Activated CD4-positive, alpha-beta memory T cell treated with anti-CD3 and anti-CD28 coated beads for 36 hours (primary cell): ENCODE measurements around the gene GORASP1. TPM values are rescaled to one million over a fixed set of nuclear protein-coding genes. Genes with fewer than 3 reads are reported as not detected.

Source experiments
- CTCF ChIA-PET: fragments of 350-600 bp; sonication (Branson Sonifier 250); formaldehyde crosslinking; loops from one replicate; lab custom pipeline; 2021; ENCODE audit warnings: antibody characterized with exemption, inconsistent platforms; lab: Charles Lee
- POLR2A ChIA-PET: fragments of 350-600 bp; sonication (Branson Sonifier 250); formaldehyde crosslinking; loops from one replicate; lab custom pipeline; 2021; ENCODE audit warnings: antibody characterized with exemption; lab: Charles Lee
- DNase-seq: peaks from one replicate; pipeline ENCODE4 v3.0.0-alpha.2; 2020
- H3K27ac Mint-ChIP-seq: one replicate; pipeline ENCODE4 v1.8.0; 2021; ENCODE audit warnings: mixed read lengths
- H3K27me3 Mint-ChIP-seq: one replicate; pipeline ENCODE4 v1.8.0; 2021; ENCODE audit warnings: mixed read lengths
- H3K36me3 Mint-ChIP-seq: one replicate; pipeline ENCODE4 v1.8.0; 2021; ENCODE audit warnings: mixed read lengths
- H3K4me1 Mint-ChIP-seq: one replicate; pipeline ENCODE4 v1.8.0; 2021; ENCODE audit warnings: low read depth, mixed read lengths
- H3K4me3 Mint-ChIP-seq: one replicate; pipeline ENCODE4 v1.8.0; 2021; ENCODE audit warnings: mild to moderate bottlenecking, mixed read lengths
- H3K9me3 Mint-ChIP-seq: one replicate; pipeline ENCODE4 v1.8.0; 2021; ENCODE audit warnings: mixed read lengths
- intact Hi-C: fragments of 100-400 bp; cut with micrococcal nuclease; formaldehyde crosslinking; loops from one replicate; pipeline ENCODE4 v1.15.1; 2023
- total RNA-seq, 2 experiments: library from RNA; stranded (reverse); gene quantifications; one replicate each; pipeline ENCODE4 v1.2.3, GENCODE V29; 2021

Gene GORASP1
- total RNA-seq, 2 experiments from 2014 or later, result 32.7 to 34.1 TPM

GRCh38 chr3:39098473-39099000 is 8.9 kb downstream of the GORASP1 start:
- no peak for DNase-seq
- ChIA-PET POLR2A (no interaction called here), CTCF (interaction anchor here (2.3 kb wide), 1 partner anchor 190 kb away, joined by 11 read pairs; no protein-coding TSS in a partner anchor)
- H3K27ac Mint-ChIP-seq, result no peak overlapping the region
- H3K27me3 Mint-ChIP-seq, result no peaks in the 10 kb centered on the region
- H3K4me3 Mint-ChIP-seq, result no peak overlapping the region
- H3K9me3 Mint-ChIP-seq, result no peaks in the 10 kb centered on the region
- H3K36me3 Mint-ChIP-seq, result peaks cover 16% of the 10 kb centered on the region
- intact Hi-C loops, result no loop called here
- peaks cover 7% of the 10 kb centered on the region for H3K4me1 Mint-ChIP-seq

GRCh38 chr3:39097716-39098472 is 9.5 kb downstream of the GORASP1 start:
- Mint-ChIP-seq H3K27me3 (no peaks in the 10 kb centered on the region), H3K4me1 (peaks cover 2% of the 10 kb centered on the region), H3K4me3 (no peak overlapping the region), H3K27ac (peak overlapping the region; percentile 30), H3K9me3 (no peaks in the 10 kb centered on the region), H3K36me3 (peaks cover 16% of the 10 kb centered on the region)
- DNase-seq, result no peak
- POLR2A ChIA-PET, result no interaction called here
- CTCF ChIA-PET, result interaction anchor here (2.3 kb wide), 1 partner anchor 190 kb away, joined by 11 read pairs; no protein-coding TSS in a partner anchor
- intact Hi-C loops, result no loop called here

GRCh38 chr3:39096775-39097174 is 10.7 kb downstream of the GORASP1 start:
- POLR2A ChIA-PET, result no interaction called here
- no peak for DNase-seq
- no peaks in the 10 kb centered on the region for H3K9me3 Mint-ChIP-seq
- no peaks in the 10 kb centered on the region for H3K4me1 Mint-ChIP-seq
- CTCF ChIA-PET, result interaction anchor here (2.3 kb wide), 1 partner anchor 192 kb away, joined by 11 read pairs; no protein-coding TSS in a partner anchor
- intact Hi-C loops, result no loop called here
- no peak overlapping the region for H3K4me3 Mint-ChIP-seq
- H3K27me3 Mint-ChIP-seq, result no peaks in the 10 kb centered on the region
- H3K27ac Mint-ChIP-seq, result no peak overlapping the region
- H3K36me3 Mint-ChIP-seq, result peaks cover 20% of the 10 kb centered on the region

DNA sequence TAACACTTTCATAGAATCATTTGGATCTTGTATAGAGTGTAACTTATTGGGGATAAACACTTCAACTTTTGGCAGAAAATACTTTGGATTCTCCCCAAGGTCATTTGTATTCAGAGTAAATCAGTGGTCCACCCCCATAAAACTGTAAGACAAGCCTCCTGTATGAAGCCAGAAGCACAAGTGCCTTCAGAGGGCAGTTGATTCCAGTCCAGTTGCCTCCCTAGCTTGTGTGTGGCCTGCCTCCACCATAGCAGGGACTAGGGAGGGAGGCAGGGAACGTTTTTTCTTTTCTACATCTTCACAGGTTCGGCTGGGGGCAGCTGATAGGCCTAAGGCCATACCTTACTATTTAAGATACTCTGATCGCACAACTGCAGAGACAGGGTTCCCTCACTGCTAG is 11.6 kb downstream of the GORASP1 start:
- no peak for DNase-seq
- Mint-ChIP-seq H3K27ac (no peak overlapping the region), H3K9me3 (no peaks in the 10 kb centered on the region), H3K4me1 (no peaks in the 10 kb centered on the region), H3K4me3 (no peak overlapping the region), H3K27me3 (no peaks in the 10 kb centered on the region), H3K36me3 (peaks cover 20% of the 10 kb centered on the region)
- ChIA-PET CTCF (no interaction called here), POLR2A (no interaction called here)
- intact Hi-C loops, result no loop called here

DNA sequence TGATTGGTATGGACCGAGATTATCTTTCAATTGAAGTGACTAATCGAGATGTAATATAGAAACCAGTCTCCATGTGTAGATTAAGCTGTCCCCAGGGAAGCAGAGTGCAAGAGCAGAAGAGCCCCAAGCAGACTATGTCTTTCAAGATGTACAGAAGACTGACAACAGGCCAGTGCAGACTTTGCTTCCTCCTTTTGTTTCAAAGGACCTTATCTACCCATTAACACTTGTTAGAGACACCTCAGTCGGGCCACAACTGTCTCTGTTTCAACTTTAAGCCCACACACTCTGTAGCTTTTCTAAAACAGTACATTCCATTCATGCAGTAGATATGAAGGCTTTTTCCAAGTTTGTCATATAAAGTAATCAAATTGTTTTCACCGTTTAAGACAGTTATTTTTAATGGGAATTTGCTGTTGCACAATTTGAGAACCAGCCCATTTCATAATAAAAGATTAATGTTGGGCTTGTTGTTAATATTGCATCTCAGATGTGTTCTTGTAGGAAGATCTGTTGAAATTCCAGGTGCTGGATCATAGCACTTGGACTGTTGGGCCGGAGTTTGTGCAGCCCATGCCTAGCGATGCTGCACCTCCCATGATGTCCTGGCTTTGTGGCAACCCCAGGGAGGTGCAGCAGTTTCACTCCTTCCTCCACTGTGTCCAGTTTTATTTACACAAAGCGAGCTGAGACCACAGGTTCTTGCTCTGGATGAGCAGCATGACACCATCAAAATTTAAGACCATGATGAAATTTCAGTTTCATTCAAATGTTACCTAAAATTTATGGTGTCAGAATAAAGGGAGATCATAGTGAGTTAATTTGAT is 12.4 kb downstream of the GORASP1 start:
- intact Hi-C loops, result no loop called here
- Mint-ChIP-seq H3K27ac (no peak overlapping the region), H3K27me3 (no peaks in the 10 kb centered on the region), H3K4me3 (no peak overlapping the region), H3K36me3 (peaks cover 20% of the 10 kb centered on the region), H3K4me1 (no peaks in the 10 kb centered on the region), H3K9me3 (no peaks in the 10 kb centered on the region)
- ChIA-PET CTCF (interaction anchor here (2.1 kb wide), 1 partner anchor 193 kb away, joined by 7 read pairs; no protein-coding TSS in a partner anchor), POLR2A (interaction anchor here (1.2 kb wide), 1 partner anchor 11 kb away, joined by 3 read pairs; no protein-coding TSS in a partner anchor)
- no peak for DNase-seq

- CTCF ChIA-PET, result interaction anchor here (0.9 kb wide), 1 partner anchor 197 kb away, joined by 3 read pairs; no protein-coding TSS in a partner anchor
- H3K27ac Mint-ChIP-seq, result no peak overlapping the region
Measured at GRCh38 chr3:39090922-39091321, 16.5 kb downstream of the GORASP1 start.

DNA sequence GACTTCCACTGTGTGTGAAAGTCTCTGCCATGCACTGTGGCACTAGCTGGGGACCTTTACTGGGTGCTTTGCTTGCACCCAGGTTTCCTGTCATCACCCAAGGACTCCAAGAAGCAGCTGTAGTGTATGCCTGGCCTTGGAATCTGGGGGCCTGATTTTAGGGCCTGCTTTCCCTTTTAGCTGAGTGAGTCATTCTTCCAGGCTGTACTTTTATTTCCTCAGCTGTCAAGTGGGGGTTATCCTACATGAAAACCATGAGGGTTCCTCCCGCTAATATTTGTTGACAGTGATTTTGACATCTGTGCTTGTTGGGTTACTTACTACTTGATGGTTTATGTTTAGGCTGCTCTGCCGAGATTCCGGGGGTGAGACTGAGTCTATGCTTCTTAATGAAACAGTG is 18.5 kb downstream of the GORASP1 start:
- Mint-ChIP-seq H3K27ac (no peak overlapping the region), H3K4me1 (no peaks in the 10 kb centered on the region), H3K27me3 (no peaks in the 10 kb centered on the region), H3K9me3 (no peaks in the 10 kb centered on the region), H3K36me3 (peaks cover 31% of the 10 kb centered on the region), H3K4me3 (no peak overlapping the region)
- ChIA-PET POLR2A (no interaction called here), CTCF (interaction anchor here (0.9 to 2.8 kb wide), 5 partner anchors 8 to 567 kb away, joined by 3 to 14 read pairs (median 3); no protein-coding TSS in a partner anchor)
- intact Hi-C loops, result no loop called here
- DNase-seq, result no peak

More at GRCh38 chr3:39090922-39091321, 16.5 kb downstream of the GORASP1 start:
- H3K27me3 Mint-ChIP-seq, result no peaks in the 10 kb centered on the region
- no peak overlapping the region for H3K4me3 Mint-ChIP-seq
- no peaks in the 10 kb centered on the region for H3K9me3 Mint-ChIP-seq
- H3K36me3 Mint-ChIP-seq, result peaks cover 38% of the 10 kb centered on the region
- intact Hi-C loops, result no loop called here
- no peak for DNase-seq
- H3K4me1 Mint-ChIP-seq, result no peaks in the 10 kb centered on the region
- POLR2A ChIA-PET, result no interaction called here

DNA sequence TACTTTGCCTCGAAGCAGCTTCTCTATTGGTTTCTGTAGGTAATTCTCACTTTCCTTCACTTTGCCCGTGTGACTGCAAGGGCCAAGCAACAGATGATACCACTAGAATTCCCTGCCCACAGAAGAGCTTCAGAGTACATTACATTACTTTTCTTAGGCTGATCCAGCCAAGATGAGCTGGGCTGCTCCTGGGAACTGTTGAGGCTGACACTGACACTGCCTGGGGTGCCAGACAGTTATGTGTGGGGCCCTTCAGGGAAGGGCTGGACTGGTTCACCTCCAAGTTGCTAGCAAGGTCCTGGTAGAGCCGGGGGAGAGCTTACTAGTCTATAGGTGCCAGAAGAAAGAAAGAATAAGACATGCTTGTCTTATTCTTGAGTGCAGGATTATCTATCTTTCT is 19.0 kb downstream of the GORASP1 start:
- POLR2A ChIA-PET, result no interaction called here
- Mint-ChIP-seq H3K36me3 (peaks cover 31% of the 10 kb centered on the region), H3K27ac (peak overlapping the region; percentile 1), H3K4me1 (peaks cover 1% of the 10 kb centered on the region), H3K9me3 (no peaks in the 10 kb centered on the region), H3K4me3 (no peak overlapping the region), H3K27me3 (no peaks in the 10 kb centered on the region)
- CTCF ChIA-PET, result interaction anchor here (0.9 to 2.8 kb wide), 5 partner anchors 8 to 567 kb away, joined by 3 to 14 read pairs (median 3); no protein-coding TSS in a partner anchor
- no peak for DNase-seq
- intact Hi-C loops, result no loop called here

DNA sequence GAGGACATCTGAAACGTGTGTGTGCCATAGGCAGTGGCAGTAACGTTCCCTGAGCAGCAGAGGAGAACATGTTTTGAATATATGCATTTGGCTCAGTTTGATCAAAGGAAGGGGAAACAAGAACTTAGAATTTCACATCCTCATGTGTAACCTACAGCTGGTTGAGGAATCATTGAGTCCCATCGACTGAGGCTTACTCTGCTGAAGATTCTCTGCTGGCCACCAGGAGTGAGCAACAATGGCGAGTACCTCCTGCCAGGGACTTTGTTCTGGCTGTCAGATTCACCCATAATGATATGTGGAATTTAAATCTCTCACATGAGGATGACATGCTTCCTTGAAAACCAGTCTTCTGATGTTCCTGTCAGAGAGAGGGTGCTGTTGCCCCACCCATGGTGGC is 21.3 kb downstream of the GORASP1 start:
- no peak overlapping the region for H3K4me3 Mint-ChIP-seq
- POLR2A ChIA-PET, result interaction anchor here (1.0 kb wide), 1 partner anchor 21 kb away, joined by 3 read pairs; no protein-coding TSS in a partner anchor
- DNase-seq, result no peak
- H3K36me3 Mint-ChIP-seq, result peaks cover 40% of the 10 kb centered on the region
- intact Hi-C loops, result no loop called here
- no peak overlapping the region for H3K27ac Mint-ChIP-seq
- H3K27me3 Mint-ChIP-seq, result no peaks in the 10 kb centered on the region
- H3K9me3 Mint-ChIP-seq, result no peaks in the 10 kb centered on the region
- peaks cover 17% of the 10 kb centered on the region for H3K4me1 Mint-ChIP-seq
- CTCF ChIA-PET, result interaction anchor here (1.2 to 1.9 kb wide), 4 partner anchors 86 to 205 kb away, joined by 3 to 6 read pairs (median 5); no protein-coding TSS in a partner anchor

- intact Hi-C loops, result loop anchor here (2.0 kb wide), 1 partner anchor 18 kb away; no protein-coding TSS in a partner anchor
- Mint-ChIP-seq H3K27ac (peak overlapping the region; percentile 80), H3K9me3 (no peaks in the 10 kb centered on the region), H3K27me3 (no peaks in the 10 kb centered on the region), H3K4me3 (no peak overlapping the region), H3K4me1 (peaks cover 20% of the 10 kb centered on the region), H3K36me3 (peaks cover 34% of the 10 kb centered on the region)
- DNase-seq, result no peak
- ChIA-PET CTCF (interaction anchor here (1.0 to 1.1 kb wide), 3 partner anchors 23 to 210 kb away, joined by 3 to 4 read pairs (median 3); no protein-coding TSS in a partner anchor), POLR2A (interaction anchor here (0.8 to 0.9 kb wide), 3 partner anchors 10 to 242 kb away, joined by 3 read pairs; no protein-coding TSS in a partner anchor)
Measured at GRCh38 chr3:39082666-39083313, 24.6 kb downstream of the GORASP1 start.

- intact Hi-C loops, result no loop called here
- Mint-ChIP-seq H3K36me3 (peaks cover 38% of the 10 kb centered on the region), H3K27me3 (no peaks in the 10 kb centered on the region), H3K27ac (no peak overlapping the region), H3K4me3 (no peak overlapping the region), H3K4me1 (peaks cover 31% of the 10 kb centered on the region), H3K9me3 (no peaks in the 10 kb centered on the region)
- POLR2A ChIA-PET, result no interaction called here
- no peak for DNase-seq
- CTCF ChIA-PET, result interaction anchor here (1.1 to 1.4 kb wide), 5 partner anchors 10 to 211 kb away, joined by 3 to 4 read pairs (median 4); no protein-coding TSS in a partner anchor
Measured at GRCh38 chr3:39080026-39080425, 27.4 kb downstream of the GORASP1 start.
